NCI-H774 (cell line): Measurements from ENCODE around the gene ANKRD18A.

ENCODE experiments used
- DNase-seq: peaks from one replicate; lab custom pipeline; 2025; lab: John Stamatoyannopoulos, UW

ANKRD18A gene

DNA sequence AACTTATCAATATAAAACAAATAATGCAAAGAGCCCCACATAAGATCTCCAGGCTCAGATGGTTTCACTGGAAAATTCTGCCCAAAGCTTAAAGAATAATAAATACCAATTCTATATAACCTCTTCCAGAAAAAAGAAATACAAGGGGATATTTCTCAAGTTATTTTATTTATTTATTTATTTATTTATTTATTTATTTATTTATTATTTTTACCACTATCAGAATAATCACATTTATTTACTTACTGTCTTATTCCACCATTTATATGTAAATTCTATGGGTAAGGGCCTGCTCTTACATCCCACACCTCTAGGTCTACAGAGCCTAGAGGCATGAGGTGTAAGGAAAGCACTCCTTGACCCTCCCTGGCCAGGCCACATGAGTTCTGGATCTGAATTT is 91.1 kb downstream of the ANKRD18A start:
- DNase-seq, result no peak

- DNase-seq, result no peak
Observed at GRCh38 chr9:38527503-38527902, 92.9 kb downstream of the ANKRD18A start.

DNA sequence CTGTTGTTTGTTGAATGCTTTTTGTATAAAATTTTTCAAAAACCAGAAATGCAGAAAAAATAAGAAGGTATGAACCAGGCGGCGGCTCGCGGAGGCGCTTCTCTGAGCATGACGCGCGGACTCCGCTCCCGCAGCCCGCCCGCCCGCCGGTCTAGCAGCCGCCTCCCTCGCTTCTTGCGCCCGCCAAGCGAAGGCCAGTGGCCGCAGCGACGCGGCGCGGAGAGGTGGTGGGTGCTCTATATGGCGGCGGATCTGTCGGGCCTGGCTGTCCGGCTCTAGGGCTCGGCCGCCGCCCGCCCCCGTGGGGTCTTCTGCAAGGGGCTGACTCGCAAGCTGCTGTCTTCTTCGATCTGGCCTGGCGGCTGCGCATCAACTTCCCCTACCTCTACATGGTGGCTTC is 93.8 kb downstream of the ANKRD18A start:
- no peak for DNase-seq

DNA sequence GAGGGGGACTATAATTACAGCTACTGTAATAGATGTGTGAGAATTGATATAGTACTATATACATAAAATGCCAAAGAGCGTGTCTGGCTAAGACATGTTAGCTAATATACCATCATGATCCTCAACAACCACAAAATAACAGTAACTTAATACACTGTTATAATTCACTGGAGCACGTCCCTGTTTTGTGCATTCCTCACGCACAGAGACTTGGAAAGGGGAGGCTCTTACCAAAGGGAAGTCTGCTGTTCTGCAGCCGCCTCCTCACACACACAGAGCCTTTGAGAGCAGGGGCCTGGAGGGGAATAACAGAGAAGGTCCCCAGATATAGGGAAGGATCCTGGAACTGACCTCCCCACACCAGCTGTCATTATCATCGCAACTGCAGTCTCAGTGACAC is 97.3 kb downstream of the ANKRD18A start:
- DNase-seq, result no peak

DNA sequence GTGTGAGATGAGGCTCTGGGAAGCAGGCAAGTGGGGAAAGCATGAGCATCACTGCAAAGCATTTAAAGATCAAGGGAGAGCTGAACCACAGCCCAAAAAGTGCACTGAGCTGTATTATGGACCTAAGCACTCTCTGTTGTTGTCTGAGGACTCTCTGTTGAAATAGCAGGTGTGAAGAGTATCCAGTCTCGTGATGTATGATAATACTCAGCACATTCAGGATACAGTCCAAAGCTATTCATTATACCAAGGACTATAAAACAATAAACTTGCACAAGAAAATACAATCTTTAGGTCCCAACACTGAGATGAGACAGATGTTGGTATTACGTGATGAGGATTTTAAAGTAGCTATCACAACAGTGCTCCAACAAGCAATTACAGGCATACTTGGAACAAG is 98.6 kb downstream of the ANKRD18A start:
- DNase-seq, result peak; percentile 1
